HT-29 (cell line): ENCODE data around the gene SAMD10. TPM values are rescaled to one million over a fixed set of nuclear protein-coding genes. Genes with fewer than 3 reads are reported as not detected.

ENCODE experiments used
- small RNA-seq: library from RNA; depleted of rRNA; stranded (forward); fragments of <200 nt; gene quantifications from one replicate; pipeline ENCODE3, GENCODE V24; 2014
- total RNA-seq: library from RNA; depleted of rRNA; stranded (reverse); fragments of >200 nt; shearing (Covaris generic); gene quantifications from 2 replicates; pipeline ENCODE4 v1.2.3, GENCODE V29; 2014; rRNA removed

The SAMD10 gene
- total RNA-seq, 1 experiment from 2014 or later, result 51.9 TPM

Small RNA genes lying within 50 kb of the gene (small RNA-seq; reads per million reads assigned to genes)
- not detected for gene MIR647

Other genes with a start within 250 kb of the SAMD10 start
- 267 and 295 TPM in 2 replicates for gene LIME1, start 243.0 kb downstream of the SAMD10 start, total RNA-seq
- gene SLC2A4RG, start 239.9 kb downstream of the SAMD10 start, total RNA-seq, result 200 and 229 TPM in 2 replicates
- 3.3 and 5.3 TPM in 2 replicates for gene ZBTB46, start 148.4 kb downstream of the SAMD10 start, total RNA-seq
- not detected in 2 replicates for gene ABHD16B, start 118.1 kb downstream of the SAMD10 start, total RNA-seq
- gene TPD52L2, start 114.4 kb downstream of the SAMD10 start, total RNA-seq, result 151 and 156 TPM in 2 replicates
- gene DNAJC5, start 84.5 kb downstream of the SAMD10 start, total RNA-seq, result 106 and 109 TPM in 2 replicates
- 63.2 and 68.4 TPM in 2 replicates for gene UCKL1, start 23.2 kb downstream of the SAMD10 start, total RNA-seq
- 0.34 and 0.38 TPM in 2 replicates for gene ZNF512B, start 9.7 kb downstream of the SAMD10 start, total RNA-seq
- 102 and 110 TPM in 2 replicates for gene PRPF6, start 1.5 kb upstream of the SAMD10 start, total RNA-seq
- gene C20orf204, start 56.5 kb upstream of the SAMD10 start, total RNA-seq, result 0.69 and 1.5 TPM in 2 replicates
- not detected in 2 replicates for gene SOX18, start 70.0 kb upstream of the SAMD10 start, total RNA-seq
- 1.2 TPM in 1 of 2 replicates, not detected in the other for gene TCEA2, start 83.6 kb upstream of the SAMD10 start, total RNA-seq
- 89.2 and 99.8 TPM in 2 replicates for gene RGS19, start 99.9 kb upstream of the SAMD10 start, total RNA-seq
- gene OPRL1, start 100.4 kb upstream of the SAMD10 start, total RNA-seq, result 1.2 and 1.5 TPM in 2 replicates
- gene LKAAEAR1, start 104.8 kb upstream of the SAMD10 start, total RNA-seq, result not detected in 2 replicates
- not detected in 2 replicates for gene NPBWR2, start 127.9 kb upstream of the SAMD10 start, total RNA-seq
- 2.8 and 5.8 TPM in 2 replicates for gene MYT1, start 184.8 kb upstream of the SAMD10 start, total RNA-seq